K562 (cell line): ENCODE data around the gene SLC25A34.

ENCODE experiments used
- KLF10 ChIP-seq: fragments of 250-450 bp; sonication (Bioruptor Pico); IDR thresholded peaks from 2 replicates; pipeline ENCODE4 v1.6.1; 2021; ENCODE audit warnings: matching md5 sums
- MEF2A ChIP-seq: IDR thresholded peaks from 2 replicates; pipeline ENCODE4 v1.6.1; 2011; ENCODE audit warnings: low read depth, mild to moderate bottlenecking, low read length, moderate library complexity; ENCODE audit not compliant: control insufficient read depth
- NFE2L1 ChIP-seq: fragments of 450-650 bp; IDR thresholded peaks from 2 replicates; pipeline ENCODE4 v1.6.1; 2016; ENCODE audit warnings: missing genetic modification characterization, low read depth, mild to moderate bottlenecking, missing compliant biosample characterization, moderate library complexity, borderline replicate concordance
- POLR2A ChIP-seq: fragments of 450-650 bp; conservative IDR thresholded peaks from 2 replicates; pipeline ENCODE4 v1.6.1; 2016
- RFX5 ChIP-seq: IDR thresholded peaks from 2 replicates; pipeline ENCODE4 v1.6.1; 2011; ENCODE audit warnings: low read depth, mild to moderate bottlenecking, improper control_type of control experiment, low read length
- SMAD2 ChIP-seq: fragments of 150-350 bp; IDR thresholded peaks from 2 replicates; pipeline ENCODE4 v1.6.1; 2014; ENCODE audit warnings: low read depth, mild to moderate bottlenecking, low read length
- ZBTB26 ChIP-seq: fragments of 450-650 bp; formaldehyde crosslinking; IDR thresholded peaks from 2 replicates; pipeline ENCODE4 v1.4.0; 2022; ENCODE audit warnings: missing genetic modification characterization
- ZFP36 ChIP-seq: fragments of 150-350 bp; IDR thresholded peaks from 2 replicates; pipeline ENCODE4 v1.6.1; 2018; ENCODE audit warnings: low read length, low read depth; ENCODE audit not compliant: partially characterized antibody
- ZNF124 ChIP-seq: sonication (generic); formaldehyde crosslinking; IDR thresholded peaks from 2 replicates; pipeline ENCODE4 v1.8.1; 2022; ENCODE audit warnings: missing genetic modification reagents
- ZNF143 ChIP-seq: sonication (generic); formaldehyde crosslinking; IDR thresholded peaks from 2 replicates; pipeline ENCODE4 v1.9.0; 2022; ENCODE audit warnings: mild to moderate bottlenecking, missing genetic modification reagents

GRCh38 chr1:15696956-15697521 lies 39.0 kb upstream of the SLC25A34 start:
- TF ChIP-seq KLF10 (CRISPR knock-in tag) (no peak), RFX5 (no peak), ZNF124 (no peak), SMAD2 (no peak), ZNF143 (CRISPR knock-in tag) (no peak), NFE2L1 (tag) (no peak), MEF2A (no peak), ZBTB26 (CRISPR knock-in tag) (no peak), ZFP36 (no peak), POLR2A (no peak)
